Upper lobe of right lung (tissue), 1 donor: ENCODE results near the gene RBP5. TPM values are rescaled to one million over a fixed set of nuclear protein-coding genes. Genes with fewer than 3 reads are reported as not detected.

Experiments
- ATAC-seq: fragments of 200-7000 bp; cut with Tn5 transposase; one replicate; pipeline ENCODE4 v1.9.1; 2020; ENCODE audit warnings: mild to moderate bottlenecking, moderate library complexity
- DNase-seq: peaks from one replicate; pipeline ENCODE4 v3.0.0-alpha.2; 2020
- H3K27ac ChIP-seq: fragments of 200-600 bp; one replicate; pipeline ENCODE4 v1.8.0; 2022
- H3K27me3 ChIP-seq: fragments of 200-600 bp; one replicate; pipeline ENCODE4 v1.8.0; 2022; ENCODE audit warnings: mild to moderate bottlenecking
- H3K36me3 ChIP-seq: fragments of 200-600 bp; one replicate; pipeline ENCODE4 v1.8.0; 2022
- H3K4me1 ChIP-seq: fragments of 200-600 bp; one replicate; pipeline ENCODE4 v1.8.0; 2022
- H3K4me3 ChIP-seq: fragments of 200-600 bp; one replicate; pipeline ENCODE4 v1.8.0; 2022; ENCODE audit warnings: mild to moderate bottlenecking
- H3K9me3 ChIP-seq: fragments of 200-600 bp; one replicate; pipeline ENCODE4 v1.8.0; 2022
- CTCF ChIP-seq: fragments of 200-600 bp; IDR thresholded peaks from one replicate; pipeline ENCODE4 v1.8.0; 2022; ENCODE audit warnings: antibody characterized with exemption
- intact Hi-C: fragments of 100-400 bp; cut with DNase I; formaldehyde crosslinking; loops from one replicate; pipeline ENCODE4 v1.11.0; 2022
- total RNA-seq: library from RNA; stranded (reverse); fragmentation: NEBNext Ultra II Directional; extraction: Animal tissue kit (Norgen Biotek cat#: 25700); gene quantifications from one replicate; pipeline ENCODE4 v1.2.1, GENCODE V29; 2021
- donor health status: DM: no; HTN: yes; CAD: no; lungs with severe emphysema.

Gene RBP5
- total RNA-seq, 1 donor from 2014 or later = 7.1 TPM

- intact Hi-C loops = no loop called here
- Histone ChIP-seq H3K4me3 (no peak overlapping the region), H3K27me3 (no peaks in the 10 kb centered on the region), H3K4me1 (no peaks in the 10 kb centered on the region), H3K36me3 (no peaks in the 10 kb centered on the region), H3K27ac (no peak overlapping the region), H3K9me3 (no peaks in the 10 kb centered on the region)
- no peak for TF ChIP-seq CTCF
- ATAC-seq = no peak
- no peak for DNase-seq
Observed at GRCh38 chr12:7169951-7170350, 41.3 kb upstream of the RBP5 start.

GRCh38 chr12:7162691-7163114 is 34.0 kb upstream of the RBP5 start:
- H3K27me3 ChIP-seq = no peaks in the 10 kb centered on the region
- H3K4me3 ChIP-seq = no peak overlapping the region
- peak; percentile 53 for TF ChIP-seq CTCF
- no peaks in the 10 kb centered on the region for H3K4me1 ChIP-seq
- H3K27ac ChIP-seq = no peak overlapping the region
- DNase-seq (peak; percentile 80), ATAC-seq (peak; percentile 88)
- intact Hi-C loops = no loop called here
- no peaks in the 10 kb centered on the region for H3K9me3 ChIP-seq
- H3K36me3 ChIP-seq = peaks cover 4% of the 10 kb centered on the region

- Histone ChIP-seq H3K4me3 (no peak overlapping the region), H3K36me3 (peaks cover 4% of the 10 kb centered on the region), H3K4me1 (no peaks in the 10 kb centered on the region), H3K27me3 (no peaks in the 10 kb centered on the region), H3K27ac (no peak overlapping the region), H3K9me3 (no peaks in the 10 kb centered on the region)
- no peak for TF ChIP-seq CTCF
- intact Hi-C loops = no loop called here
- ATAC-seq (peak; percentile 18), DNase-seq (no peak)
Observed at GRCh38 chr12:7161811-7162210, 33.1 kb upstream of the RBP5 start.

- DNase-seq (no peak), ATAC-seq (no peak)
- Histone ChIP-seq H3K4me1 (no peaks in the 10 kb centered on the region), H3K36me3 (peaks cover 4% of the 10 kb centered on the region), H3K9me3 (no peaks in the 10 kb centered on the region), H3K27ac (no peak overlapping the region), H3K4me3 (no peak overlapping the region), H3K27me3 (no peaks in the 10 kb centered on the region)
- intact Hi-C loops = no loop called here
- no peak for TF ChIP-seq CTCF
Observed at GRCh38 chr12:7161327-7161726, 32.6 kb upstream of the RBP5 start.

GRCh38 chr12:7160183-7160582 is 31.5 kb upstream of the RBP5 start:
- no peak for ATAC-seq

More at GRCh38 chr12:7160183-7160582, 31.5 kb upstream of the RBP5 start:
- DNase-seq = no peak
- H3K27me3 ChIP-seq = no peaks in the 10 kb centered on the region
- H3K4me1 ChIP-seq = no peaks in the 10 kb centered on the region
- peaks cover 4% of the 10 kb centered on the region for H3K36me3 ChIP-seq
- H3K9me3 ChIP-seq = no peaks in the 10 kb centered on the region
- intact Hi-C loops = no loop called here
- no peak overlapping the region for H3K27ac ChIP-seq
- TF ChIP-seq CTCF = no peak
- no peak overlapping the region for H3K4me3 ChIP-seq
